Upper lobe of left lung (tissue), 6 donors: ENCODE data around the gene RNF17. TPM values are rescaled to one million over a fixed set of nuclear protein-coding genes. Genes with fewer than 3 reads are reported as not detected.

ENCODE experiments used
- ATAC-seq, 2 donors: fragments of 200-7000 bp; cut with Tn5 transposase; one replicate each; pipeline ENCODE4 v1.9.1; 2022; ENCODE audit warnings: mild to moderate bottlenecking in 2 of 2, moderate library complexity in 2 of 2; ENCODE audit not compliant: low FRiP score in 2 of 2
- DNase-seq, 2 donors: peaks; one replicate each; pipeline ENCODE4 v3.0.0-alpha.2; 2019 to 2020
- H3K27ac ChIP-seq, 4 donors: fragments of 200-600 bp; sonication (generic); one replicate each; pipeline ENCODE4 v1.5.1; 2016 to 2019
- H3K27me3 ChIP-seq, 4 donors: fragments of 200-600 bp; sonication (generic); one replicate each; pipeline ENCODE4 v1.5.1; 2017 to 2019
- H3K36me3 ChIP-seq, 4 donors: fragments of 200-600 bp; sonication (generic); one replicate each; pipeline ENCODE4 v1.5.1; 2016 to 2019
- H3K4me1 ChIP-seq, 4 donors: fragments of 200-600 bp; sonication (generic); one replicate each; pipeline ENCODE4 v1.5.1; 2018 to 2019
- H3K4me3 ChIP-seq, 4 donors: fragments of 200-600 bp; sonication (generic); one replicate each; pipeline ENCODE4 v1.5.1; 2017 to 2019; ENCODE audit warnings: mild to moderate bottlenecking in 2 of 4, moderate library complexity in 1 of 4
- H3K9me3 ChIP-seq, 4 donors: fragments of 200-600 bp; sonication (generic); one replicate each; pipeline ENCODE4 v1.5.1; 2018 to 2019
- CTCF ChIP-seq, 6 experiments: fragments of 450-650 bp in 4 of 6; fragments of 200-600 bp in 2 of 6; sonication (generic) in 2 of 6; IDR thresholded peaks; one replicate each; pipeline ENCODE4 v1.5.1; 2016 to 2019; ENCODE audit warnings: antibody characterized with exemption in 6 of 6
- EP300 ChIP-seq, 4 donors: sonication (generic); formaldehyde crosslinking; IDR thresholded peaks; one replicate each; pipeline ENCODE4 v1.5.1; 2017; ENCODE audit warnings: antibody characterized with exemption in 4 of 4, control low read depth in 2 of 4
- POLR2A ChIP-seq, 4 donors: fragments of 450-650 bp; IDR thresholded peaks; one replicate each; pipeline ENCODE4 v1.5.1; 2016 to 2017; ENCODE audit warnings: antibody characterized with exemption in 4 of 4, mild to moderate bottlenecking in 2 of 4
- POLR2AphosphoS5 ChIP-seq, 2 donors: sonication (generic); formaldehyde crosslinking; IDR thresholded peaks; one replicate each; pipeline ENCODE4 v1.5.1; 2017; ENCODE audit warnings: antibody characterized with exemption in 2 of 2
- WGBS, 2 donors: methylation state at CpG; one replicate each; pipeline ENCODE4 v1.1.5; 2017 to 2018; 5-methylcytosine and 5-hydroxymethylcytosine counted together
- total RNA-seq, 6 donors: library from RNA; depleted of rRNA in 4 of 6; stranded (reverse); fragments of >200 nt in 4 of 6; gene quantifications; one replicate each; pipeline versions ENCODE4 v1.1.0 to v1.2.1, GENCODE V29; 2016 to 2021
- donor health status: DM: no; HTN: no; CAD: no; lungs with moderate emphysema.
- donor health status: DM: no; HTN: yes; CAD: no; lungs with severe emphysema.

Gene RNF17
- total RNA-seq, 6 donors from 2014 or later = 0.27 to 1.9 TPM; not detected in 4

GRCh38 chr13:24882665-24883064, 118.7 kb downstream of the RNF17 start:
- no peak overlapping the region for H3K4me3 ChIP-seq
- H3K36me3 ChIP-seq = peaks cover 0 to 20% (median 4%) of the 10 kb centered on the region in 4 donors
- WGBS, 2 donors = 86 to 93% methylated on average over 2 of the region's 2 CpGs
- no peak for ATAC-seq
- TF ChIP-seq POLR2AphosphoS5 (IDR thresholded peaks at IDR 0.05) = no peak
- no peaks in the 10 kb centered on the region for H3K4me1 ChIP-seq
- no peak overlapping the region for H3K27ac ChIP-seq
- H3K9me3 ChIP-seq = no peaks in the 10 kb centered on the region
- no peaks in the 10 kb centered on the region for H3K27me3 ChIP-seq
- no peak for DNase-seq

GRCh38 chr13:24887759-24888158, 123.8 kb downstream of the RNF17 start:
- 91 to 93% methylated on average over 6 of the region's 6 CpGs for WGBS, 2 donors

GRCh38 chr13:24888291-24888931, 124.4 kb downstream of the RNF17 start:
- 85 to 88% methylated on average over 3 of the region's 3 CpGs for WGBS, 2 donors
- H3K36me3 ChIP-seq = peaks cover 0 to 28% (median 14%) of the 10 kb centered on the region in 4 donors
- DNase-seq (no peak), ATAC-seq (no peak)
- H3K27ac ChIP-seq = no peak overlapping the region
- TF ChIP-seq CTCF (IDR thresholded peaks at IDR 0.05) = no peak
- no peak for TF ChIP-seq POLR2AphosphoS5 (IDR thresholded peaks at IDR 0.05)
- TF ChIP-seq POLR2A (IDR thresholded peaks at IDR 0.05) = no peak
- TF ChIP-seq EP300 (IDR thresholded peaks at IDR 0.05) = no peak
- H3K4me1 ChIP-seq = no peaks in the 10 kb centered on the region
- H3K9me3 ChIP-seq = no peaks in the 10 kb centered on the region
- no peak overlapping the region for H3K4me3 ChIP-seq
- H3K27me3 ChIP-seq = no peaks in the 10 kb centered on the region

More at GRCh38 chr13:24887759-24888158, 123.8 kb downstream of the RNF17 start:
- ATAC-seq (no peak), DNase-seq (no peak)
- no peaks in the 10 kb centered on the region for H3K27me3 ChIP-seq
- H3K36me3 ChIP-seq = peaks cover 0 to 35% (median 14%) of the 10 kb centered on the region in 4 donors
- H3K9me3 ChIP-seq = no peaks in the 10 kb centered on the region
- no peaks in the 10 kb centered on the region for H3K4me1 ChIP-seq
- TF ChIP-seq EP300 (IDR thresholded peaks at IDR 0.05) = no peak
- TF ChIP-seq CTCF (IDR thresholded peaks at IDR 0.05) = no peak
- no peak for TF ChIP-seq POLR2AphosphoS5 (IDR thresholded peaks at IDR 0.05)
- no peak for TF ChIP-seq POLR2A (IDR thresholded peaks at IDR 0.05)
- no peak overlapping the region for H3K4me3 ChIP-seq
- no peak overlapping the region for H3K27ac ChIP-seq

GRCh38 chr13:24890256-24890655, 126.3 kb downstream of the RNF17 start:
- Histone ChIP-seq H3K9me3 (no peaks in the 10 kb centered on the region), H3K4me1 (no peaks in the 10 kb centered on the region), H3K4me3 (no peak overlapping the region), H3K36me3 (peaks cover 0 to 18% (median 10%) of the 10 kb centered on the region in 4 donors), H3K27me3 (no peaks in the 10 kb centered on the region), H3K27ac (no peak overlapping the region)
- 92 to 95% methylated on average over 7 of the region's 7 CpGs for WGBS, 2 donors
- TF ChIP-seq EP300 (IDR thresholded peaks at IDR 0.05) (no peak), POLR2AphosphoS5 (IDR thresholded peaks at IDR 0.05) (no peak)
- ATAC-seq (no peak), DNase-seq (no peak)

GRCh38 chr13:24891476-24892108, 127.6 kb downstream of the RNF17 start:
- H3K9me3 ChIP-seq = no peaks in the 10 kb centered on the region
- no peaks in the 10 kb centered on the region for H3K27me3 ChIP-seq
- H3K4me1 ChIP-seq = no peaks in the 10 kb centered on the region
- WGBS, 2 donors = 95 to 97% methylated on average over 18 of the region's 18 CpGs
- DNase-seq = peak in 1 of 2 donors; percentile 54
- ATAC-seq = no peak
- TF ChIP-seq POLR2AphosphoS5 (IDR thresholded peaks at IDR 0.05) = no peak
- H3K27ac ChIP-seq = no peak overlapping the region
- no peak overlapping the region for H3K4me3 ChIP-seq
- H3K36me3 ChIP-seq = peaks cover 0 to 17% (median 10%) of the 10 kb centered on the region in 4 donors

GRCh38 chr13:24892829-24893228, 128.9 kb downstream of the RNF17 start:
- 91% methylated on average over 7 of the region's 7 CpGs for WGBS, 2 donors
- H3K4me1 ChIP-seq = no peaks in the 10 kb centered on the region
- no peak overlapping the region for H3K27ac ChIP-seq
- no peaks in the 10 kb centered on the region for H3K27me3 ChIP-seq
- peaks cover 0 to 22% (median 10%) of the 10 kb centered on the region in 4 donors for H3K36me3 ChIP-seq
- ATAC-seq (no peak), DNase-seq (no peak)
- no peaks in the 10 kb centered on the region for H3K9me3 ChIP-seq
- TF ChIP-seq POLR2A (IDR thresholded peaks at IDR 0.05) (no peak), EP300 (IDR thresholded peaks at IDR 0.05) (no peak), CTCF (IDR thresholded peaks at IDR 0.05) (no peak)
- H3K4me3 ChIP-seq = no peak overlapping the region
